Measurements from ENCODE around the gene NEK6.

DNA sequence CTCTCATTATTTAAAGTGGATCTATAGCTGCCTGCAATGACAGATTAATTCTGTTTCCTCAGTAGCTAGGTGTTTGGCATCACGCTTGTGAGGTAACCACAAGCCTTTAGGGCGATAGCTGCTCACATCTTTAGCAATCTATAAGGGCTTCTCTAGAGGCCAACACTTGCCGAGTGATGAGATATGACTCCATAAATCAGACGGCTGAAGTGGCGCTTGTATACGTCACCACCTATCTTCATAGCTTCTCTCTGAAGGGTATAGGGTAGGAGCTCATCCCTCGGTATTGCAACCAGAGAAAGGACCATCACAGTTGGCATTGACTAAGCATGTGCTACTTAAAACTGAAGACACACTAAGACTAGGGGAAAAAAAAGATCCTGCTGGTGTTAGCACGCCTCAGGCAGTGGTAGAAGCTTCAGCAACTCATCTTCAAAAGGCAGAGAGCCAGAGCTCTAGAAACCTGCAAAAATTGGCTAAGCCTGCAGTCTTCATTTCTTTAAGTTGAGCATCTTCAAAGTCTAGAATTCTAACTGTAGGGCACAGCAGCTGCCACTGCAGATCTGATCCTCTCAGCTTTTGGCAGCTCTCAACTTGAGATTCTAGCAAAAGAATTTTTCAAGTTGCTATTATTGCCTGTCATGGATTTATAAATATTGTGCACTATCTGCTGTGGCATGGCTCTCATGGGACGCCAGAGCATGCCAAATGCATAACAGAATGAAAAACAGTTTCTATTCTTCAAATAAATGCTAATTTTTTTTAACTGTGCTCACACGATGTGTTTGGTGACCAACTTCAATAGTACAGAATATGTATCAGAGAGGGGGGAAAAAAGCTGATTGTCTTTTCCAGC, 120.0 kb downstream of the NEK6 start:
- TF ChIP-seq, protein P1, sequence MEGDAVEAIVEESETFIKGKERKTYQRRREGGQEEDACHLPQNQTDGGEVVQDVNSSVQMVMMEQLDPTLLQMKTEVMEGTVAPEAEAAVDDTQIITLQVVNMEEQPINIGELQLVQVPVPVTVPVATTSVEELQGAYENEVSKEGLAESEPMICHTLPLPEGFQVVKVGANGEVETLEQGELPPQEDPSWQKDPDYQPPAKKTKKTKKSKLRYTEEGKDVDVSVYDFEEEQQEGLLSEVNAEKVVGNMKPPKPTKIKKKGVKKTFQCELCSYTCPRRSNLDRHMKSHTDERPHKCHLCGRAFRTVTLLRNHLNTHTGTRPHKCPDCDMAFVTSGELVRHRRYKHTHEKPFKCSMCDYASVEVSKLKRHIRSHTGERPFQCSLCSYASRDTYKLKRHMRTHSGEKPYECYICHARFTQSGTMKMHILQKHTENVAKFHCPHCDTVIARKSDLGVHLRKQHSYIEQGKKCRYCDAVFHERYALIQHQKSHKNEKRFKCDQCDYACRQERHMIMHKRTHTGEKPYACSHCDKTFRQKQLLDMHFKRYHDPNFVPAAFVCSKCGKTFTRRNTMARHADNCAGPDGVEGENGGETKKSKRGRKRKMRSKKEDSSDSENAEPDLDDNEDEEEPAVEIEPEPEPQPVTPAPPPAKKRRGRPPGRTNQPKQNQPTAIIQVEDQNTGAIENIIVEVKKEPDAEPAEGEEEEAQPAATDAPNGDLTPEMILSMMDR (IDR thresholded peaks at IDR 0.05) = no peak
- no peak for TF ChIP-seq POLR2A (IDR thresholded peaks at IDR 0.05)

Data from esophagus squamous epithelium (tissue), 4 donors.